HG03439 (cell line): ENCODE results near the gene TBK1.

Experiments used
- ATAC-seq: cut with Tn5 transposase; IDR thresholded peaks from one replicate; pipeline ENCODE4 v1.9.1; 2021; ENCODE audit warnings: mild to moderate bottlenecking, moderate library complexity; ENCODE audit not compliant: unreplicated experiment

The TBK1 gene

DNA sequence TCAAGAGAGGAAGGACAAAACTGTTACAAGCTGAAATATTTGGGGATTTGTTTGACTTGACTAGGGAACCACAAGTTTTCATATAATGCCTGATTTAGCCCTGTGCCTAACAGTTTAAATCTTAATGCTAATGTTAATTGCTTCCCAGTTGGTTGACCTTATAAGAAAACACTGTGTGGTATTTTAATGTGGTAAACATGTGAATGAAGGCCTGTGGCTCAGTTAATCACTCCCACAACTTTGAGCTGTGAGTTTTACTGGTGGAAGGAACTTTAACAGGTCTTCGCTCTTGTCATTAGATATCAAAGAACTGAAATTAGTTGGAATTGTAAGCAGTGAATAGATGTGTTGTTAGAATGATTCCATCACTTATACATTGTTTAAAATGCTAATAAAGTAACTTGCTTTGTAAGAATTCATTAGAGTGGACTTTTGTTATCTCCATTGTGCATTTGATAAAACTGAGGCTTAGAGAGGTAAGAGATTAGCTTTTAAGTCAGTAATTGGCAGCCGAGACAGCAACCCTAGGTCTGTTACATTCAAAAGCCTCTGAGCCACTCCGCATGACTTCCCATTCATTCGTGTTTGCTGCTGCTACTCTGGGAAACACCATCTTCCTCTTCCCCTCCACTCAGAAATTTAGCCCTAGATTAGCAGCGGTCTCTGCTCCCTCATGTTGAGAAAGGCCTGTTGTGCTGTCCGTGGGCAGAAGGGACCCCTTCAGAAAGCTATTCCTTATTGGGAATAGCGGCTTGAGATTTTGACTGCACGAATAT, 1.0 kb upstream of the TBK1 start:
- no peak for ATAC-seq

DNA sequence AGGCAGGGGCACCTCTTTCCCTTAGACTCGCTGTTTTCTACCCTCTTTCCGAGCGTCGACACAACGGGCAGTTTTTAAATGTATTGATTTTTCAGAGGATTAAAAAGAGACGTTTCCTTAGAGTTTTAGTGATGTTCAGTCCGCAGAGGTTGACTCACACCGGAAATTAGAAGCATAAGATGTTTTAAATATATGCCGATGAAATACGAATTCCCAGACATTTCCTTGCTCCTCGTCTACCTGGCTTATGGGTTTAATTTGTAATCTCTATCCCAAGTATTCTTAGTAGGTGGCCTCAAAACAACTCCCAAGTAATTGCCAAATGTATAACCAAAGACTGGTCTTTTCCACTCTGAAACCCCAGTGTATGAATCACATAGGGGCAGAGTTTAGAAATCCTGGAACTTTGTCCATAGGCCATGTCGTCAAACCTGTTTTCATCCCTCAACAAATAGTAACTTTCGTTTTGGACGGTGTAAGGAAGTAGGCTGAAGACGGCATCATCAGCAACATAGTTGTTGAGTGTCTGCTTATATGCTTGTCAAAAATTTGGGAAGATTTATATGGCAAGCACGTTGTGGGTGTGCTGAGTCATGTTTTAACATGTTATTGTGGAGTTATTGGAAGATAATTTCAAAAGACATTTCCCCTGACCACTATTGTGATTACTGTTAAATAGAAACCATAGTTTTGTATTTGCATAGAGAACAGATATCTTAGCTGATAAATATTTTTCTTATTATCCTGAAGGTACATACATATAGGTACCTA, 824 bp downstream of the TBK1 start:
- no peak for ATAC-seq

DNA sequence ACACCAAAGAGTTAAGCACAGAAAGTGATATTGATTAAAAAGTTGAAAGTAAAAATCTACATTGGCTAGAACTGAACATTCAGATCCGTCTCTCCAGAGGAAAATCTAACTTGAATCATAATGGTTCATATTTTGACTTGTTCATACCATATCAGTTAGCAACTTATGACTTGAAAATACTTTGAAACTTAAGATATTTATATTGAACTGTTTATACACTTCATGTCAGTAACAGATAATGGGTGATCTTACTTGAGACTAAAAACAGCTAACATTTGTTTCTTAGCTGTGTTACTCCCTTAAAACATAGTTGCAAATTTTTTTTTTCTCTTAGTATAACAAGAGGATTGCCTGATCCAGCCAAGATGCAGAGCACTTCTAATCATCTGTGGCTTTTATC, 3.6 kb downstream of the TBK1 start:
- no peak for ATAC-seq

DNA sequence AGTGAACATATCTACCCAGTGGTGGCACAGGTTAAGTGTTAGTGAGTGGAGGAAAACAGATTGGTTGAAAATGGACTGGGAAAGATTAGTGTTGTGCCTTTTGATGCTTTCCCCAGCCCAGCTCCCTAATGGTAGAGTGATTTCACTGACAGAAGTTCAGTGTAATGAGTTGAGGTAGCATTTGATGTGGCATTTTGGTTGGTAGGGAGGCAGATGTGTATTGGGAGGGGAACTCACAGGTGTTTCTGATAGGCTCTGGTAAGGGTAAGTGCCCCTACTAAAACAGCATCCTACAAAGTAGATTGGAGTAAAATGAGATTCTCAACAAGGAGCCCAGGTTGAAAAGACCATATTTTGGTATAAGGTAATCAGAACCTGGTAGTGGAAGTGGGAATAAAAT, 4.2 kb downstream of the TBK1 start:
- ATAC-seq = no peak

DNA sequence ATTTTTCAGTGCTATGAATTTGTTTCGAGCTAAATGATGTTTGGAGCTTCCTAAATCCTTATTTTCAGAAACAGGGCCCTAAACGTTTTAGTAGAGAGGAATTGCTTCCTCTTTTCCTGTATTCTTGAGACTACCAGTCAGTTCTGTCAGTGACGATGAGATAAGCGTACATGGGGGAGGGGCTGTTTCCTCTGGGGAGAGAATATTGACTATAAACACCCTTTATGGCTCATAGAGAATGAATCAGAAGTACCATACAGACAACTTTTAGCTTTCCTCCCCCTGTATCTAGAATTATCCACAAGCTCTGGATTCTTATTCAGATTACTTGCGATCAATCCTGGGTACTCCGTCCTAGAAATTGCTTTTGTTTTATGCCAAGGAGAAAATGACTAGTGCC, 5.1 kb downstream of the TBK1 start:
- no peak for ATAC-seq

DNA sequence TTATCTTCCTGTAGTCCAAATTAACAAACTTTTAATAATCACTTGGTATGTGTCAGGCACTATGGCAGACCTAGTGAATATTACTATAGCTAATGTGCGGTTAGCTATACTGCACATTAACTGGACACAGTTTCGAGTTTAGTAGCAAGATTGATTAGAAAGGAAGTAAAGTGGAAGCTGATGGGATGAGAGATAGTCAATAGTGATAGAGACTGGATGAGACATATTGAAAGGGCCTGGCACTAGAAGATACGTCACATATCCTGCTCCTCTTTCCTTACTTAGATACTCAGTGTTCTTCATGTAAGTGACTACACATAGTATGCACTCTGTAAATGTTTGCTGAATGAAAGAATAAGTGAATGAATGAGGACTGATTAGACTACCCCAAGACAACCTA, 5.5 kb downstream of the TBK1 start:
- no peak for ATAC-seq

DNA sequence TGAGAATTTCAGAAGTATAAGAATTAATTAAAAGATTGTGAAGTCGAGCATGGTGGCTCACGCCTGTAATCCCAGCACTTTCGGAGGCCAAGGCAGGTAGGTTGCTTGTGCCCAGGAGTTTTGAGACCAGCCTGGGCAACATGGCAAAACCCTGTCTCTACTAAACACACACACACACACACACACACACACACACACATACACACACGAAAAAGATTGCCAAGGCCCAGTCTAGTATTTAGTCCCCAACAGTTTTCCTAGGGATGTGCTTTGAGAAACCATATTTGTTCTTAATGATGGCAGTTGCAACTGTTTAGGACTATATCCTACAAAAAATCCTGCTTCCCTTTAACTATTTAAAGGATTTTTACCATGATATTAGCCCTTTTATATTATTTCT, 6.0 kb downstream of the TBK1 start:
- ATAC-seq = no peak

DNA sequence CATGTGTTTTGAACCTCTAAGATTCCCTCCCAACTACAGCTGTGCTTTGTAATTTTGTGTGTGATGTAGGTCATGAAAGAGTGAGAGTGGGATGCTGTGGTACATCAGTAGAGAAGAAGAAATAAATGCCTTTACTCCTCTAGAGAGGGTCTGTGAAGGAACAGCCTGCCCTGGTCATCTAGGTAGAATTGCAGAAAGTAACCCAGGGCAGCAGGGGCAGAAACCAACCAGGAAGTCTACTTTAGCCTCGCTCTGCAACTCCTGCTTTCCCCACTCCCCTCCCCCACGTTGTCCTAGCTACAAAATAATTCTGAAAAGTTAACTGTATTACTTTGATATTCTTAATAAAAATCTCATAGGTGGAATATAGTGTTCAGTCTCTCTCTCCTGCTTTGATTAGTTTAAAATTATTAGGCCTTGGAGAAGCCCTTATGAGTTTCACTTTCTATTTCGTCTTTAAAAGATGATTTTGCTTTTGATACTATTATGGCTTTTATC, 7.5 kb downstream of the TBK1 start:
- ATAC-seq = no peak

DNA sequence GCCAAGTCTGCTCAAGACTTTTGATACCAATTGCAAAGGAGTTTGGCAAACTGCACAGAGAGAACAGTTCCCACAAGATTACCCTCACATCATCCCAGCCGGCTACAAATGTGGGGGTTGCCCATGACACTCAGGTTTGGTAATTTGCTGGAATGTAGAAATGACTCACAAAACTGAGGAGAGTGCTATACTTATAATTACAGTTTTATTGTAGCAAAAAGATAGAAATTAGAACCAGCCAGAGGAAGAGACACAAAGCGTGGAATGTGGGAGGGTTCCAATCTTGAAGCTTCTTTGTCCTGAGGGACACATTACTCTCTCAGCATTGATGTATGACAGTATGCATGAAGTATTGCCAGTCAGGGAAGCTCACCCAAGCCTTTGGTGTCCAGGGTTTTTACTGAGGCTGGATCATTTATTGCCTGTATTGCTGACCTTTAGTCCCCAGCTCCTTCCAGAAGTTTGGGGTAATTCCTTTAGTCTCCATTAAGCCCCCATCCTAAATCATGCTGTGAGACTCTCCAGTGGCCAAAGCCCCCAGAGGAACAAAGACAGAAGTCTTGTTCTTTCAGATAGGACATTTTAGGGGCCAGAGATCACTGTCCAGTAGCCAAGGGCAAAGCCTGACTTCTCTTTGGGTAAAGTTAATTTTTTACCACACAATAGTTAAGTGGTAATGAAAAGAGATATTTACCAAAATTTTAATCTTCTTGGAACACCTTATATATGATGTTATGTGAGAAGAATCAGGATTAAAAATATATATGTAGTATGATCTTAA, 9.9 kb downstream of the TBK1 start:
- no peak for ATAC-seq

DNA sequence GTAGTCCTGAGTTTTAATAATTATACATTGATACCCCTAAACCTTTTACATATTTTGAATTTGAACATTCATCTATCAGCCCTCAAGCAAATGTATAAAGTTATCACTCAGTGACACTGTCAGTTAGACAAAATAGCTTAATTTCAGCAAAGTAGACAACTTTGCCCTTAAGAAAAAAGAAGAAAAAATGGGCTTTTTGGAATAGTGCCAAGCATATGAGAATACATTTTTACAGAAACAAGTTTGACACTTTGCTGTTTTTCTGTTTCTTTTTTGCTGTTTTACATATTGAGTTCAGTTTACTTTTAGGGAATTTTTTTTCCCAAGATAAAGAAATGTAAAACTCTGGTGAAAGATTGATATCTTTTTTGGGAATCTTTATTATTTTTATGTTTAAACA, 14.3 kb downstream of the TBK1 start:
- no peak for ATAC-seq

DNA sequence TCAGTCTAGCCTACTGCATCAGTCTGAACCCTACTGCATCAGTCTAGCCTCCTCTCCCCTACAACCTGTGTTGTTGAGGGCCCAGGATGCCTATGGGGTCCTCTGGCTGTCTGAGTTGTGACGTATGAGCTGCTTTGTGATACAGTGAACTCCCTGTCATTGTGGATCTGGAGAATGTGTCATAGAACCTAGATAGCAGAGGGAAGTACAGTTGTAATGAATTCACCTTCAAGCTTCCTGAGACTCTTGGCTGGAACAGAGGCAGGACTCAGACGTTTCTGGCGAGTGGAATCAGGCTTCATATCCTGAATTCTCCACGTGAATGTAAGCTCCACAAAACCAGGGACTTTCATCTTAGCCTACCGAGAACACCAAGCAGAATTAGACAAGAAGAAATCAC, 17.0 kb downstream of the TBK1 start:
- ATAC-seq = no peak

DNA sequence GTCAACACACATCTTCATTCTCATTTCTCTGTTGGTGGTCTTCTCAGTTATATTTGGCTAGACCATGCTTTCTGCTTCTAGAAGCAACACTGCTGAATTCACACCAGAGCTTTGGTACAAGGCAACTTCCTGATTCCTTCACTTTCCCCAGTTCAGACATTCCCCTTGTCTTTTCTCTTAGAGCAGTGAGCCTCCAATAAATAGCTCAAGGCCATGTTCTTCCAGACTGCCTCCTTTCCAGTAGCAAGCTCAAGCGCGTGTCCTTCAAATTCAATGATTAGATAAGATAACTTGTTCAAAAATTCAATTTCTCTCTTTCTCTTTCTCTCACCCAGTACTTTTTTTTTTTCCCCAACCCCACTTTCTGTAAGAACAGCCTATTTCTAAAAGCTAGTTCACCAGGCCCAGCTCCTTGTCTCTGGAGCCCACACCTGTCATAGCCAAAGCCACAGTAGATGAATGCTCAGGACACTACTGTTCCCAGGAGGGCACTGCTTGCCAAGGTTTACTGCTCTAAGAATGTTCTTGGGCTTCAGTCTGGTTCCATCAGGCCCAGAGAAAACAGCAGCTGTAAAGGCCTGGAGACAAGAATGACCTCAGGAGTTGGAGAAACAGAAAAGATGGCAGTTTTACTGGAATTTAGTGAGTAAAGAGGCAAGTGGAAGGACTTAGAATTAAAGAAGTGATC, 17.7 kb downstream of the TBK1 start:
- ATAC-seq = no peak

DNA sequence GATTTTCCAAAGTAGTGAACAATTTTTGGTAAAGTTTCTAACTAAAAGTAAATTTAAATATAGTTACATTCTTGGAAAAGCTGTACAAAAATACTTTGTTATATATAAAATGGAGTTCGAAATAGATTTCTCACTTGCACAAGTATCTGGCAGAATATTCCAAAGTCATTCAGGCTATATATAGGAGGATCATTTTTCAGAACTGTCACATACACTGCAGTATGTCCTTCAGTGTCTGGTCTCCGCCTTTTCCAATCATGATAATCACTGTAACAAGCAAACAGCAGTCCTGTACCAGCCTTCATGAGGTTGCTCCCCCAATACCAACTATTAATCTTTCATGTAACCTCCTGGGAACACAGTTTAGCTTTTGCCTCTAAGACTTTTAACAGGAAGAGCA, 18.6 kb downstream of the TBK1 start:
- no peak for ATAC-seq

DNA sequence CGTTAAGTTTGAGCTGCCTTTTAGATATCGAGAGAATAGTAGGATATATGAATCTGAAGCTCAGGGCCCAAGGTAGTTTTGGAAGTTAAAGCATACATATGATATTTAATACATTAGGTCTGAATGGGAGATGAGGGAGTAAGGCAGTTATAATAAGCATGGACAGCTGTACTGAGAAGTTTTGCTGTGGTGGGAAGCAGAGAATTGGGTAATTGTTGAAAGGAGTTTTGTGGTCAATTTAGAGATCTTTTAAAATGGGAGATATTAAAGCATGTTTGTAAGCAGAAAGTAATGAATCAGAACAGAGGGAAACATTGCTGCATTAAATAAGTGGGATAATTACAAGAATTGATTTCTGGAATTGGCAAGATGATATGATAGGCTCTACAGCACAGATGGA, 21.3 kb downstream of the TBK1 start:
- no peak for ATAC-seq

DNA sequence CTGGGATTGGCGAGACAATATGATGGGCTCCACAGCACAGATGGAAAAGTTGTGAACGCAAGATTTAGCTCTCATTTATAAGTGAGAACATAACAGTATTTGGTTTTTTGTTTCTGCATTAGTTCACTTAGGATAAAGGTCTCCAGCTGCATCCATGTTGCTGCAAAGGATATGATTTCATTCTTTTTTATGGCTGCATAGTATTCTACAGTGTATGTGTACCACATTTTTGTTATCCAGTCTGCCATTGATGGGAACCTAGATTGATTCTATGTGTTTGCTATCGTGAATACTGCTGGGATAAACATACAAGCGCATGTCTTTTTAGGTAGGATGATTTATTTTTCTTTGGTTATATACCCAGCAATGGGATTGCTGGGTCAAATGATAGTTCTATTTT, 23.6 kb downstream of the TBK1 start:
- ATAC-seq = no peak

DNA sequence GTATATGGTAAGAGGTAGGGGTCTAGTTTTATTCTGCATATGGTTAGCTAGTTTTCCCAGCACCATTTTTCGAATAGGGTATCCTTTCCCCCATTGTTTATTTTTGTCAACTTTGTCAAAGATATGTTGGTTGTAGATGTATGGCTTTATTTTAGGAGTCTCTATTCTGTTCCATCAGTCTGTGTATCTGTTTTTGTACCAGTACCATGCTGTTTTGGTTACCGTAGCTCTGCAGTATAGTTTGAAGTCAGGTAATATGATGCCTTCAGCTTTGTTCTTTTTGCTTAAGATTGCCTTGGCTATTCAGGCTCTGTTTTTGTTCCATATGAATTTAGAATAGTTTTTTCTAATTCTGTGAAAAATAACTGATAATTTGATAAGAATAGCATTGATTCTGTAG, 24.9 kb downstream of the TBK1 start:
- no peak for ATAC-seq

DNA sequence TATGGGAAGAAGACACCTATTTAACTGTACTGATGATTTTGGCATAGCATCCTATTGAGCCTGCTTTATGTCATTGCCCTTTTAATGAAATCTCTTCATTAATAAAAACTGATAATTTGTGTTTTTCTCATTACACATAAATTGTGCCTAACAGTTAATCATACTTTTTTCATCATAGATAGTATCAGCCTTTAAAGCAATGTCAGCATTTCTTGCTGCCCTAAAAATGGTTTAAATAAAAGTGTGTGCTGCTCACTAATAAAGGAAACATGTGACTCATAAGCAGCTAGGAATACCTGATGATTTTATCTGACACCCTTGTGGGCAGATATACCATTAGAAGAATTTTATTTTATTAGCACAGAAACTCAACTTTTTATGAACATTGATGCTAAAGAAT, 26.7 kb downstream of the TBK1 start:
- ATAC-seq = no peak

DNA sequence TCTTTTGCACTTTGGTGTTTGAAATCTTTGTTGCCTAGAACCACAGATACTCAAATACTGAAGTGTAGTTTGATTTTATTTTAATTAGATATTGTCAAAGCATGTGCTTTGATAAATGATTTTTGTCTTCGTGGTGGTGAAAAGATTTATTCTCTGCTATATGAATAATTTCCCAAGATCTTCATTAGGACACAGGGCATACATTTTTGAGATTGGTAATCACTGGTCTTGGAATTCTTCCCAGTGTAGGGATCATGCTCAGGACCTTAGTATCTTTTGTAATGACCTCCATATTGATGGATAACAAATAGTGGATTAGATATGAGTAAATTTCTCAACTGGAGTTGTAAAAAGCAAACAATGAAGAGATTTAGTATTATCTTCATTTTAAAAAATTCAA, 28.2 kb downstream of the TBK1 start:
- no peak for ATAC-seq

DNA sequence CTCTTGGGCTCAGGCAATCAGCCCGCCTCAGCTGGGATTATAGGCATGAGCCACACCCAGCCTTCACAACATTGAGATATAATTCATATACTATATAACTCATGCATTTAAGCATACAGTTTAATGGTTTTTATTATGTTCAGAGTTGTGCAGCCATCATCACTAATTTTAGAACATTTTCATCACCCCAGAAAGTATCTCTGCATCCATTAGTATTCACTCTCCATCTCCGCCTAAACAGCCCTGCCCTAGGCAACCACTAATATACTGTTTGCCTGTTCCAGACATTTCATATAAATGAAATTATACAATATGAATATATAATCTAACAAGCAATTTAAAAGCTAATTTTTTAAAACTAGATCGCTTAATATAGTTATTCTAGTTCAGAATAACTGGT, 34.7 kb downstream of the TBK1 start:
- ATAC-seq = no peak

DNA sequence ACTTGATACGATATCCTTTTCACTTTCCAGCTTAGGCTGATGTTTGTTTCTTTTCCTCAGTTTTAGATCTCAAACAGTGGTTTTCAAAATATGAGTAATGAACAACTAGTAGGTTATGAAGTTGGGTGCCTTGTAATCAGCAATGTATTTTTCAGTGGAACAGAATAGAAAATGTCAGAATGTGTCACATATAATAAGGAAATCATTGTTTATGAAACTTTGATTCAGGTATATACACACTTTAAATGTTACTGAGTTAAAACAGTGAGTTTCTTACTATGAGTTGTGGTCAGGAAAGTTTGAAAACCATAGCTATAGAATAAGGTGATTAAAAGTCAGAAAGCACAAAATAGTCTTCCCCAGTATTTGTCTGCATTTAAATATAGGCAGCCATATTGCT, 39.8 kb downstream of the TBK1 start:
- no peak for ATAC-seq

DNA sequence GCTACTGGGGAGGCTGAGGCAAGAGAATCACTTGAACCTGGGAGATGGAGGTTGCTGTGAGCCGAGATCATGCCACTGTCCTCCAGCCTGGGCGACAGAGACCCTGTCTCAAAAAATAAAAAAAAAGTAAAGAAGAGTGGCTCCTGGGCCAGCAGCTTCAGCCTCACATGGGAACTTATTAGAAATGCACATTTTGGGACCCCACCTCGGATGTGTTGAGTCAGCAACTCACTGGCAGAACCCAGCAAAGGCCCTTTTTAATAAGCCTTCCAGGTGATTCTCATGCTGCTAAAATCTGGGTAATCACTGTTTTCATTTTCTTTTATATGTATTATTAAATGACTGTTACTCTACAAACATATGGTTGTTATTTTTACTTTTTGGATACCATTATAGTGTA, 41.6 kb downstream of the TBK1 start:
- no peak for ATAC-seq
